ENCODE results near the gene RNF40.

The RNF40 gene

DNA sequence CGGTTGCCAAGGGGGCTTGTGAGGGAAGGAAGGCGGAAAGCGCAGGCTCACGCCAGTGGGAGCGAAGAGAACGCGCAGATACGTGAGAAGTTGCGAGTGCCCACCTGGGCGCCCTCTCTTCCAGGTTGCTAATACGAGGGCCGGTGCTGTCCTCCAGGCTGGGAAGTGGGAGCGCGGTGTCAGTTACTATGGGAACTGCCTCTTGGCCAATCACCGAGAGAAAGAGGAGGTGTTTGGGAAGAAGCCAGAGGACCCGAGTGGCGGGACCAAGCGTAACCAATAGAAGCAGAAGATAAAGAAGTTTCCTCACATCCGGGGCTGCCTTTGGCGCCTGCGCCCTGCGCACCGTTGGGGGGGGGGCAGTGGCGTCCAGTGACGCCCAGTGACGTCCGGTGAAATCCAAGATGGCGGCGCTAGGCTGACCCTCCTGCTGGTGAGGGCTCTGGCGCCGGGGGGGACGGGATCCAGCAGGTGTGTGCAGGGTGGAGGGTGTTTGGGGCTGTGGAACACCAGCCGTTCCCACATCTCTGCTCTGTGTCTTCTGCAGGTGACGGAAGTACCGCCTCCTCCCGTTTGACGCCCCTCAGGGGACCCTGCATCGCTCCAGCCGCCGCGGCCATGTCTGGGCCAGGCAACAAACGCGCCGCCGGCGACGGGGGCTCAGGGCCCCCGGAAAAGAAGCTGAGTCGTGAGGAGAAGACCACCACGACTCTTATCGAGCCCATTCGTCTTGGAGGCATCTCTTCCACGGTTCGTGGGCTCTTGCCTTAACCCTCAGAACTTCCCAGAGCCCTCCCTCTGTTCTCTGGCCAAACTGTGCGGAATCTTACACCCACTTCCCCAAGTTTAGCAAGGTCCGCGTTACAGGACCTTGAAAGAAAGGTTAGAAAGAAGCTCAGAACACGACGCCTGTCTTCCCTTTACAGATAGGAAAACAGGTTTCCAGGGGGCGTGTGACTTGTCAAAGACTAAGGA, at the start of gene RNF40, which contains the start of gene CFAP119:
TSS of gene RNF40 (plus strand) at position 395 of the 975 bp plus-strand sequence. CDS start at position 619, 224 bp downstream.
TSS of gene CFAP119 (minus strand) at position 135 of the 975 bp plus-strand sequence. CDS start 314 bp downstream, outside the sequence.
- peak; percentile 96 for DNase-seq (ENCODE audit: low spot score)

- no peak for DNase-seq (ENCODE audit: low spot score)
Measured at GRCh38 chr16:30715750-30716445, 46.2 kb upstream of the RNF40 start.

DNA sequence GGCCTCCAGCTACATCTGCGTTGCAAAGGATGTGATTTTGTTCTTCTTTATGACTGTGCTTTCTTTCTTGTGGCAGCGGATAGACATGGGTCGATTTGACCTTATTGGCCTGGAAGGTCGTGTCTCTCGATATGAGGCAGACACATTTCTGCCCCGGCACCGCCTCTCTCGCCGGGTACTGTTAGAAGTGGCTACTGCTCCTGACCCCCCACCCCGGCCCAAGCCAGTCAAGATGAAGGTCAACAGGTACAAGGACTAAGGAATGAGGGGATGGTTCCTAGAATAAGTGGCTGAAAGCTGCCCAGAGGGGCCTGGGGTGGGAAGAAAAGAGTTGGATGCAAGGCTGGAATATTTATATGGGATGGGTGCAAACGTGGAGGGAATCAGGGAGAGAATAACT, 42.0 kb upstream of the RNF40 start:
- no peak for DNase-seq (ENCODE audit: low spot score)

DNA sequence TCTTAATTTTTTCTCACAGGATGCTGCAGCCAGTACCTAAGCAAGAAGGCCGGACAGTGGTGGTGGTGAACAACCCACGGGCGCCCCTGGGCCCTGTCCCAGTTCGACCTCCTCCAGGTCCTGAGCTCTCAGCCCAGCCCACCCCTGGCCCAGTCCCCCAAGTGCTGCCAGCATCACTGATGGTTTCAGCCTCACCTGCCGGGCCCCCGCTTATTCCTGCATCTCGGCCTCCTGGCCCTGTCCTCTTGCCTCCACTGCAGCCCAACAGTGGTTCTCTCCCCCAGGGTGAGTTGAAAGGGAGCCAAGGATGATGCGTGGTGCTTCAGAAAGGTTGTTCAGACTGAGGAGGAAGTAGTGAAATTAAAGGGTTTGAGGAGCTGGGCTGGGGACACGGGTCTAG, 41.4 kb upstream of the RNF40 start:
- no peak for DNase-seq (ENCODE audit: low spot score)

DNA sequence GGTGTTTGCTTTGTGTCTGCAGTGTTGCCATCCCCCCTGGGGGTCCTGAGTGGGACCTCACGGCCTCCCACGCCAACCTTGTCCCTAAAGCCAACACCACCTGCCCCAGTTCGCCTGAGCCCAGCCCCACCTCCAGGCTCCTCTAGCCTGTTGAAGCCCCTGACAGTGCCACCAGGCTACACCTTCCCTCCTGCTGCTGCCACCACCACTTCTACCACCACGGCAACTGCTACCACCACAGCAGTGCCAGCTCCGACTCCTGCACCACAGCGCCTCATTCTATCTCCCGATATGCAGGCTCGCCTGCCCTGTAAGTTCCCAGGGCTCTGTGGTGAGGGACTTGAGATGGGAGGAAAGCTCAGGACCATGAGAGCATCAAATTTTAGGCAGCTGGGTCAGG, 41.0 kb upstream of the RNF40 start:
- no peak for DNase-seq (ENCODE audit: low spot score)

DNA sequence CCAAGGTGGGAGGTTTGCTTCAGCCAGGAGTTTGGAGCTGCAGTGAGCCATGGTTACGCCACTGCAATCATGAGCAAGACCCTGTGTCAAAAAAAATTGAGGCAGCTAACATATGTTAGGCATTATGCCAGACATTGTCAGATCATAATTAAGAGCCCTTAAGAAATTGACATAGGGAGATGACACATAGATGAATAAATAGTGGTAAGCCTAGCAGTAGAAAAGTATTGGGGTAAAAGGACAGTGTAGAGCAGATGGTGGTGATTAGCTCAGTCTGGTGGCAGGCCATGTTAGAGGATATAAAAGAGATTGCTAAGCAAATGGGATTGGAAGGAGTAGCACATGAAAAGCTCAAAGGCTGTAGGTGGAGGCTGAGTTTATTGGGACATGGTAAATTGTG, 40.5 kb upstream of the RNF40 start:
- DNase-seq (ENCODE audit: low spot score), result peak; percentile 62

GRCh38 chr16:30722443-30722842, 39.7 kb upstream of the RNF40 start:
- DNase-seq (ENCODE audit: low spot score), result no peak

DNA sequence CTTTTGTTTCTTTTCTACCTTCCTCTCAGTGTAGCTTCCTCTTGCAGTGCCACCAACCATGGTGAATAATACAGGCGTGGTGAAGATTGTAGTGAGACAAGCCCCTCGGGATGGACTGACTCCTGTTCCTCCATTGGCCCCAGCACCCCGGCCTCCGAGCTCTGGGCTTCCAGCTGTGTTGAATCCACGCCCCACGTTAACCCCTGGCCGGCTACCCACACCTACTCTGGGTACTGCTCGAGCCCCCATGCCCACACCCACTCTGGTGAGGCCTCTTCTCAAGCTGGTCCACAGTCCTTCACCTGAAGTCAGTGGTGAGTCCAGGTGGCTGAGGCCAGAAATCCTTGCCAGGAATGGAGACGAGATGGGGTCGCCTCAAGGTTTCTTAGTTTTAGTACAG, 39.2 kb upstream of the RNF40 start:
- DNase-seq (ENCODE audit: low spot score), result no peak

DNA sequence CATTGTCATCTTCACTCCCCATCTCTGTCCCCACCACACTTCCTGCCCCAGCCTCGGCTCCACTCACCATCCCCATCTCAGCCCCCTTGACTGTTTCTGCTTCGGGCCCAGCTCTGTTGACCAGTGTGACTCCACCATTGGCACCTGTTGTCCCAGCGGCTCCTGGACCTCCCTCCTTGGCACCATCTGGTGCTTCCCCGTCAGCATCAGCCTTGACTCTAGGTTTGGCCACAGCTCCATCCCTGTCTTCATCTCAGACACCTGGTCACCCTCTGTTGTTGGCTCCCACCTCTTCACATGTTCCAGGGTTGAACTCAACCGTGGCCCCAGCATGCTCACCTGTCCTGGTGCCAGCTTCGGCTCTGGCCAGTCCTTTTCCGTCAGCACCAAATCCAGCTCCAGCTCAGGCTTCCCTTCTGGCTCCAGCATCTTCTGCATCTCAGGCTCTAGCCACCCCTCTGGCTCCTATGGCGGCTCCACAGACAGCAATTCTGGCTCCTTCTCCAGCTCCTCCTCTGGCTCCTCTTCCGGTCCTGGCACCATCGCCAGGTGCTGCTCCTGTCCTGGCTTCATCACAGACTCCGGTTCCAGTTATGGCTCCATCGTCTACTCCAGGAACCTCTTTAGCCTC, 38.3 kb upstream of the RNF40 start:
- no peak for DNase-seq (ENCODE audit: low spot score)

DNA sequence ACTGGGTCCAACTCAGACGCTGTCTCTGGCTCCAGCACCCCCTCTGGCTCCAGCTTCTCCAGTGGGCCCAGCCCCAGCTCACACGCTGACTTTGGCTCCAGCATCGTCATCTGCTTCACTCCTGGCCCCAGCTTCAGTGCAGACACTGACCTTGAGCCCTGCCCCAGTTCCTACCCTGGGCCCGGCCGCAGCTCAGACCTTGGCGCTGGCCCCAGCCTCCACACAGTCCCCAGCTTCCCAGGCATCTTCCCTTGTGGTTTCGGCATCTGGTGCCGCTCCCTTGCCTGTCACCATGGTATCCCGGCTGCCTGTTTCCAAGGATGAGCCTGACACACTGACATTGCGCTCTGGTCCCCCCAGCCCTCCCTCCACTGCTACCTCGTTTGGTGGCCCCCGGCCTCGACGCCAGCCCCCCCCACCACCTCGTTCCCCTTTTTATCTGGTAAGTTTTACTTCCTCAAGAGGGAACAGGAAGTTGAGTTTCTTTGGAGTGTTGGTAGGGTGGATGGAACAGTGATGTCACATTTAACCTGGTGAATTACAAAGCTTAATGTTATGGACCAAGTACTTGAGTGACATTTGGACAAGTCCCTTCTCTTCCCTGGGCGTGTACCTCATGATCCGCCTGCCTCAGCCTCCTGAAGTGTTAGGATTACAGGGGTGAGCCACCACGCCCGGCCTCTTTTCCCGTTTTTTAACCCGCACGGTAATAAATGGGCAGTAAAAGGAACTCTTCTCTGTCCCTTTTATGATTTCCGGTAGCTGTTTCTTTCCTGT, 37.3 kb upstream of the RNF40 start:
- DNase-seq (ENCODE audit: low spot score), result no peak

DNA sequence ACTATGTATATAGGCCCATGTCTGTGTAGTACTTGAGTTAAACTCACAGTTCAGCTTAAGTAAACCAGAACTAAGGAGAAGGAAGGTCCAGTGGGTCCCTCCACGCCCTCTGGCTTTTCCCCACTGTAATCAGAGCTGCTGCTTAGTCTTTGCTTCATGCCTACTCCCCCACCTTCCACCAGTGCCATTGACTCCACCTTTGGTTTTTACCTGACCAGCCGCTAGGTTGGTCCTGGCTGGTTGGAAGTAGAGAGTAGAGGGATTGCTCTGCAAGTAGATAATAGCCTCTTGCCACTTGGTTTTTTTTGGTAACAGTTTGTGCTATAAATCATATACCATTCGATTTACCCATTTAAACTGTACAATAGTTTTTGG, 36.7 kb upstream of the RNF40 start:
- DNase-seq (ENCODE audit: low spot score), result no peak

- no peak for DNase-seq (ENCODE audit: low spot score)
Measured at GRCh38 chr16:30728321-30728720, 33.8 kb upstream of the RNF40 start.

DNA sequence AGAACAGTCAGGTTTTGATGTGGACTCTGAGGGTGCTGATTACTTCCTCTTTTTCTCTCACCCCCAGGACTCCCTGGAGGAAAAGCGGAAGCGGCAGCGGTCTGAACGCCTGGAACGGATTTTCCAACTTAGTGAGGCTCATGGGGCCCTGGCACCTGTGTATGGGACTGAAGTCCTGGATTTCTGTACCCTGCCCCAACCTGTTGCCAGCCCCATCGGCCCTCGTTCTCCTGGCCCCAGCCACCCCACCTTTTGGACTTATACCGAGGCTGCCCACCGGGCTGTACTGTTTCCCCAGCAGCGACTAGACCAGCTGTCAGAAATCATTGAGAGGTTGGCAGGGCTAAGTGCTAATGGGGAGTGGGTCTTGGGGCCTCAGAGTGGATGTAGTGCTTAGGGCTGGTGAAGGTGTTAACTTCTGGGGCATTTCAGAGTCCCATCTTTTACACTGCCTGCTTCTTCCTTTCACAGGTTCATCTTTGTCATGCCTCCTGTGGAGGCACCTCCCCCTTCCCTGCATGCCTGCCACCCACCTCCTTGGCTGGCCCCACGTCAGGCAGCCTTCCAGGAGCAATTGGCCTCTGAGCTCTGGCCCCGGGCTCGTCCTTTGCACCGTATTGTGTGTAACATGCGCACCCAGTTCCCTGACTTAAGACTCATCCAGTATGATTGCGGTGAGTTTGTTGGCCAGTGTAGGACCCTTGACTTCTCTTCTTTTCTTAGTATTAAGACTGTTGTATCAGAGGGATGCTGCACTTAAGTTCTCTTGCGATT, 33.0 kb upstream of the RNF40 start:
- DNase-seq (ENCODE audit: low spot score), result no peak

DNA sequence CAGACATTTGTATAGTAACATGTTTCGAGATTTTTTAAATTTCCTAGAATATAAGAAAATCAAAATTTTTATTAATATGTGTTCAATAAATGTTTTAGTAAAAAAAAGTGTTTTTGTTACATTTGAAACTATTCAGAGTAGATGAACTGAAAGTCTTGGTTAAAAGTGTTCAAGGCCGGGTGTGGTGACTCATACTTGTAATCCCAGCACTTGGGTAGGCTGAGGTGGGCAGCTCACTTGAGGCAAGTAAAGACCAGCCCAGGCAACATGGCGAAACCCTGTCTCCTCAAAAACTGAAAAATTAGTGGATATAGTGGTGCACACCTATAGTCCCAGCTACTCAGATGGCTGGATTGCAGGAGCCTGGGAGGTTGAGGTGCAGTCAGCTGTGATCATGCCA, 30.7 kb upstream of the RNF40 start:
- DNase-seq (ENCODE audit: low spot score), result no peak

DNA sequence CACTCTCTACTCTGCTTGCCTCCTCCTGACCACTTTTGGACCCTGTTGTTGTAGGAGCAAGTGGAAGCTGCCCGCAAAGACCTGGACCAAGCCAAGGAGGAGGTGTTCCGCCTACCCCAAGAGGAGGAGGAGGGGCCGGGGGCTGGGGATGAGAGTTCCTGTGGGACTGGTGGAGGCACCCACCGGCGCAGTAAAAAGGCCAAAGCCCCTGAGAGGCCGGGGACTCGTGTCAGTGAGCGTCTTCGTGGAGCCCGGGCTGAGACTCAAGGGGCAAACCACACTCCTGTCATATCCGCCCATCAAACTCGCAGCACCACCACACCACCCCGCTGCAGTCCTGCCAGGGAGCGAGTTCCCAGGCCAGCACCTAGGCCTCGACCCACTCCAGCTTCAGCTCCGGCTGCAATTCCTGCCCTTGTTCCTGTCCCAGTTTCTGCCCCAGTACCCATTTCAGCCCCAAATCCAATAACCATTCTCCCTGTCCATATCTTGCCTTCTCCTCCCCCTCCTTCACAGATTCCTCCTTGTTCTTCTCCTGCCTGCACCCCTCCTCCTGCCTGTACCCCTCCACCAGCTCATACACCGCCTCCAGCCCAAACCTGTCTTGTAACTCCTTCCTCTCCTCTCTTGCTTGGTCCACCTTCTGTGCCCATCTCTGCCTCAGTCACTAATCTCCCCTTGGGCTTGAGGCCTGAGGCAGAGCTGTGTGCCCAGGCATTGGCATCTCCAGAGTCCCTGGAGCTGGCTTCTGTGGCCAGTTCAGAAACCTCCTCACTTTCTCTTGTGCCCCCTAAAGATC, 24.9 kb upstream of the RNF40 start:
- DNase-seq (ENCODE audit: low spot score), result no peak

DNA sequence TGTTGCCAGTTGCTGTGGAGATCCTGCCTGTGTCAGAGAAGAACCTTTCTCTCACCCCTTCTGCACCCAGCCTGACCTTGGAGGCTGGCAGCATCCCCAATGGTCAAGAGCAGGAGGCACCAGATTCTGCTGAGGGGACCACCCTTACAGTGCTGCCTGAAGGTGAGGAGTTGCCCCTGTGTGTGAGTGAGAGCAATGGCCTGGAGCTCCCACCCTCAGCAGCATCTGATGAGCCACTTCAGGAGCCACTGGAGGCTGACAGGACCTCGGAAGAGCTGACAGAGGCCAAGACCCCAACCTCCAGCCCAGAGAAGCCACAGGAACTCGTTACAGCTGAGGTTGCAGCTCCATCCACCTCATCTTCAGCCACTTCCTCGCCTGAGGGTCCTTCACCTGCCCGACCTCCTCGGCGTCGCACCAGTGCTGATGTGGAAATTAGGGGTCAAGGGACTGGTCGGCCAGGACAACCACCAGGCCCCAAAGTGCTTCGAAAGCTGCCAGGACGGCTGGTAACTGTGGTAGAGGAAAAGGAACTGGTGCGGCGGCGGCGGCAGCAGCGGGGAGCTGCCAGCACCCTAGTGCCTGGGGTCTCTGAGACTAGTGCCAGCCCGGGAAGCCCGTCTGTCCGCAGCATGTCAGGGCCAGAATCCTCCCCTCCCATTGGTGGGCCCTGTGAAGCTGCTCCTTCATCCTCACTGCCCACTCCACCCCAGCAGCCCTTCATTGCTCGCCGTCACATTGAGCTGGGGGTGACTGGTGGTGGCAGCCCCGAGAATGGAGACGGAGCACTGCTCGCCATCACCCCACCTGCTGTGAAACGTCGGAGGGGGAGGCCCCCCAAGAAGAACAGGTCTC, 24.1 kb upstream of the RNF40 start:
- DNase-seq (ENCODE audit: low spot score), result no peak

DNA sequence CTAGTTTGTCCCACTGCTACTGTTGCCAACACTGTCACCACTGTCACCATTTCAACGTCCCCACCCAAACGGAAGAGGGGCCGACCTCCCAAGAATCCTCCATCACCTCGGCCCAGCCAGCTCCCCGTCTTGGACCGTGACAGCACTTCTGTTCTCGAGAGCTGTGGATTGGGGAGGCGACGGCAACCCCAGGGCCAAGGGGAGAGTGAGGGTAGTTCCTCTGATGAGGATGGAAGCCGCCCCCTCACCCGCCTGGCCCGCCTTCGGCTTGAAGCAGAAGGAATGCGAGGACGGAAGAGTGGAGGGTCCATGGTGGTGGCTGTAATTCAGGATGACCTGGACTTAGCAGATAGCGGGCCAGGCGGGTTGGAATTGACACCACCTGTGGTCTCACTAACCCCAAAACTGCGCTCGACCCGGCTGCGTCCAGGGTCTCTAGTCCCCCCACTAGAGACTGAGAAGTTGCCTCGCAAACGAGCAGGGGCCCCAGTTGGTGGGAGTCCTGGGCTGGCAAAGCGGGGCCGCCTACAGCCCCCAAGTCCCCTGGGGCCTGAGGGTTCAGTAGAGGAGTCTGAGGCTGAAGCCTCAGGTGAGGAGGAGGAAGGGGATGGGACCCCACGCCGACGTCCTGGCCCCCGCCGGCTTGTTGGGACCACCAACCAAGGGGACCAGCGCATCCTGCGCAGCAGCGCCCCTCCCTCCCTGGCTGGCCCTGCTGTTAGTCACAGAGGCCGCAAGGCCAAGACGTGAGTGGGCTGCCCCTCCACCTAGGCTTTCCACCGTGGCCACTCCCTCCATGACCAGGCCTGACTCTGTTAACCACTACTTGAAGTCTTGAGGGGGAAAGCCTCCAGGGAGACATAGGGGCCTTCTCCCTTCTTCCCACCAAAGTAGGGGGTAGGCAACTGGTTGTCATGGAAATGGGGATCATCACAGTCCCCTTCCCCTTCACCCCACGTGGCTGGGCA, 22.9 kb upstream of the RNF40 start:
- no peak for DNase-seq (ENCODE audit: low spot score)

Data from D341Med (cell line).